Measurements from ENCODE around the gene AFDN.
A peak's percentile ranks its signal among the peaks of the same experiment; 100 is the strongest.

The AFDN gene

GRCh38 chr6:167946007-167946406 lies 119.3 kb downstream of the AFDN start:
- DNase-seq = no peak

GRCh38 chr6:167946604-167947003 lies 119.9 kb downstream of the AFDN start:
- DNase-seq = no peak

DNA sequence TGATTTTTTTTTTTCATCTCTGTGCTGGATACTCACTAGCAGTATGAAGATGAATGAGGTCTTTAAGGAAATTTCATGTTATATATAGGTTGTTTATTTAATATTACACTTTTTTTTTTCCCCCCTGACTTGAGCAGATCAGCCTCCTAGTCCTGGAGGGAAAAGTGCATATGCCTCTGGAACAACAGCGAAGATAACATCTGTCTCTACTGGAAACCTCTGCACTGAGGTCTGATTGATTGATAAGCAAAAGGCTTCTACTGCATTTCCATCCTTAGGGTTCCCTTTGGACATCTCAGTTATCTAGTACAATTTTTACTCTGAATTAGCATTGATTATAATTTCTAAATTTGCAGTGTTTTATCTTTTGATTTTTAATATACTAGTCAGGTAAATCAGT lies 121.0 kb downstream of the AFDN start:
- DNase-seq = no peak

DNA sequence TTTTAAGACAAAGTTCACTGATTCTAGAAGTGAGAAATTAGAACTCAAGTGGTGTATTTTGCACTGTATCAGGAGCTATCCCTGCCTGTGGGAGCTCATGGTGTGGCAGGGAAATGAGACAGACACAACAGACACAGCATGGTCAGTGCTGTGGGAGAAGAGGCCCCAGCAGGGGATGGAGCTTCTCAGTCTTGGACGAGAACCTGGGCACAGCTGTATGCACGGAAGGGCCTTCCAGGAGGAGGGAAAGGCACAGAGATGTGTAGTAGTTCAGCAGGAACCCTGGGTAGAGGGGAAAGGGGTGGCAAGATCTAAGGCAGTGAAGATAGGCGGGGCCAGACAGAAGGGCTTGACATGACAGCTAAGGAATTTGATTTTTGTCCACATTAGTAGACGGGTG lies 122.0 kb downstream of the AFDN start:
- no peak for DNase-seq

- DNase-seq = no peak
These were observed 122.5 kb downstream of the AFDN start for GRCh38 chr6:167949121-167949684.

GRCh38 chr6:167951781-167952511 lies 125.2 kb downstream of the AFDN start:
- no peak for DNase-seq

GRCh38 chr6:167952512-167952859 lies 125.8 kb downstream of the AFDN start:
- DNase-seq = no peak

GRCh38 chr6:167953551-167953950 lies 126.8 kb downstream of the AFDN start:
- no peak for DNase-seq

GRCh38 chr6:167954151-167954550 lies 127.4 kb downstream of the AFDN start:
- no peak for DNase-seq

GRCh38 chr6:167956491-167956890 lies 129.8 kb downstream of the AFDN start:
- no peak for DNase-seq

DNA sequence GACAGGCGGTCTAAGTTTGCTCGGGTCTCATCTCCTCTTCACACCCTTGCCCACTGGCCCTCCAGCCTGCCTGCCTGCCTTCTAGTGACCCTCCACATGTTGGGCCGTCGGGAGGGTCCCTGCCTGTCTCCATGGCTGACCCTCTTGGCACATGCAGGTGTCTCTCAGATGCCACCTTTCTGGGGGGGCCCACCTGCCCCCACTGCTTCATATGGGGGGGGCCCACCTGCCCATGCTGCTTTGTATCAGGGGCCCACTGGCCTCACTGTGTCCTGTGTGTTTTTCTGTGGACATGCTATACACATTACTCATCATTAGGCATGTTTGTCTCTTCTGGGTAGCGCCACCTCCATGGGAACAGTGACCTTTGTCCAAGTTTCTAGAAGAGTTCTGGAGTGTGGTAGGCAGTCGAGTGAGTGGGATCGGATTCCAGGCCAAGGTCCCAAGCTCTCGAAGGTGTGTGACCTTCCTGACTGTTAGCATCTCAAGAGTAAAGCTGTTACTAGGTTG lies 130.3 kb downstream of the AFDN start:
- DNase-seq = no peak

GRCh38 chr6:167957626-167958025 lies 130.9 kb downstream of the AFDN start:
- DNase-seq = no peak

- DNase-seq = no peak
These were observed 133.9 kb downstream of the AFDN start for GRCh38 chr6:167960579-167960978.

GRCh38 chr6:167962711-167963110 lies 136.0 kb downstream of the AFDN start:
- no peak for DNase-seq

- peak in 9 of 51 donors; percentile 13 to 46 (median 18) for DNase-seq
These were observed 136.9 kb downstream of the AFDN start for GRCh38 chr6:167963589-167964057.

GRCh38 chr6:167965592-167966539 lies 139.2 kb downstream of the AFDN start:
- DNase-seq = no peak

- no peak for DNase-seq
These were observed 139.8 kb downstream of the AFDN start for GRCh38 chr6:167966540-167966905.

DNA sequence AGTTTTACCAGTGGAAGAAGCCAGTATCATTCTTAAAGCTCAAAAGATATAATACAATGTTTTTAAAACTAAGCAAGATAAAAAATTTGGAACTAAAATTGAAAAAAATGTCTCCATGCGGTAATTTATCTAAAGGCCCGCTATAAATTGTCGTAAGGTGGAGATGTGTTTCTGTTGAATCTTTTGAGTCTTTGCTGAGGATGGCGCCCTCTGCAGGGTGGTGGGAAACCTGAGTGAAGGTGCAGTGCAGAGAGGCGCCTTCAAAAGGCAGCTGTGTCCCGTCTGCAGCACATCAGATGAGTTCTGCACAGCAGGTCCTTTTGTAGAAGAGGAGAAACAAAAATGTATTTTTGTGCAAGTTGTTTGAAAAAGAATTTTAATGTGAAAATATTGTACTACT lies 141.4 kb downstream of the AFDN start:
- peak in 1 of 51 donors; percentile 9 for DNase-seq

GRCh38 chr6:167970230-167970629 lies 143.5 kb downstream of the AFDN start:
- peak in 9 of 51 donors; percentile 12 to 40 (median 24) for DNase-seq

DNA sequence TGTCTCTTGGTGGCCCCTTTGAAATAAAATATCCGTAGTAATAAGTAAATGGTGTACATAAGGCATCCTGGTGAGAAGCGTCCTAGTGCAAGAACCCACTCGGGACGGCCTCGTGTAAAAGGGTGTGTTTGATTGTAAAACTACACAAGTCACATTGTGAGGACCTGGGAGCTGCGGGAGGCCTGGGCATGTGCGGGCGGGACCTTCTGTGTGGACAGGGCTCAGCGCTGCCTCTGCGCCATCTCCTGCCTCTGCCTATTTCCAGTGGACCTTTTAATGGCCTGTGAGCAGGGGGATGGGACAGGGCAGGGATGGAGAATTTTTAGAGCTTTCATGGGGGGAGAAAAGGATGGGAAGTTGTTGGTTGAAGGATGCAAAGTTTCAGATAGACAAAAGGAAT lies 145.5 kb downstream of the AFDN start:
- DNase-seq = no peak

GRCh38 chr6:167973148-167973885 lies 146.6 kb downstream of the AFDN start:
- no peak for DNase-seq

All from hypothalamus (tissue), 51 donors.